ENCODE measurements around the gene IGF2BP2. TPM values are rescaled to one million over a fixed set of nuclear protein-coding genes. Genes with fewer than 3 reads are reported as not detected.

Gene IGF2BP2
- total and polyA plus RNA-seq, 5 experiments from 2014 or later, result 0.49 TPM; not detected in 4

DNA sequence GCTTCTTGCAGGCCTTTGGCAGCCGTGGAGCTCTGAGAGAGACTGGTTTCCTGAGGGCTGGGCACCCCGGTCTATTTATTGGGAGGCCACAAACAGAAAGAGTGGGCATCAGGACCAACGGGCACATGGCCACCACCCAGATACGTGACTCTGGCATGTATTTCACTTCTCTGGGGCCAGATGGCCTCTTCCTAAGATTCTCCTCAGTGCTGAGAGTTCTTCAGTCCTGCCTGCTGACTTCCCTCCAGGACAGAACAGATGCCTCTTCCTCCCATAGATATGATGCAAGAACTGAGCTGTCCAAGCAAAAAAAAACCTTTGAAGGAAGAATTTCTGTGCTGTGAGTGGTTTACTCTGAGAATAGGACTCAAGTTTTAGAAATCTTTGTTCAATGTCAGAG lies 107.7 kb downstream of the IGF2BP2 start:
- Mint-ChIP-seq H3K4me3 (no peak overlapping the region), H3K27ac (no peak overlapping the region), H3K9me3 (peaks cover 0 to 2% (median 0%) of the 10 kb centered on the region in 9 donors), H3K36me3 (no peaks in the 10 kb centered on the region), H3K4me1 (no peaks in the 10 kb centered on the region), H3K27me3 (peaks cover 0 to 8% (median 3%) of the 10 kb centered on the region in 5 donors)
- DNase-seq (no peak), ATAC-seq (no peak)
- POLR2A ChIA-PET, result no interaction called here

DNA sequence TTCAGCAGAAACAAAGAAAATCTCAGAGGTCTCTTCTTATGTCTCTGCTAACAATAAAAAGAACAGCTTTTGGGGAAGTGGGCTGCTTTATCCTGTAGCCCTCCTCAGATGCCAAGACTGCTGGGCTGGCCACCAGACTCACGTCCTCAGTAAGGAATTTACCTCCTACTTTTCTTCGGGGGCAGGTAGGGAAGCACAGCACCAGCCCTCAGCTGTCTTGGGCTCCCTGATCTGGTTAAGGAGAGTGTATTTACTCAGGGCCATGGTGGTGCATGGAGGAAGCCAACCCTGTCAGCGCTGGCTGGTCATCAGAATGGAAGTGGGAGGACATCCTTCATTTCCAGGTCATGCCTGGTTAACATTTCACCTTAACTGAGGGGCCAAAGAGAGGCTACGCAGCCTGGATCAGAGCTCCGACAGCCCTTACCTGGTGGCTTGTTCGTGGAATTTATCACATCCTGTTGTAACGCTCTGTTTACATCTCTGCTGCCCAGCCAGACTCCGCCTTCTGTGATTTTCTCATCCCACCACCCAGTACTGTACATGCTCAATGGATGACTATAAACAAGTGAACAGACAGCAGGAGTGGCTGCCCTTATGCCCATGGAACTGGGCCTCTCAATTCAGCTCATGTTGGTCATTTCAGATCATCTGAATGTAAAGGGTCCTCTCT lies 108.3 kb downstream of the IGF2BP2 start:
- ATAC-seq (no peak), DNase-seq (no peak)
- H3K36me3 Mint-ChIP-seq, result no peaks in the 10 kb centered on the region
- POLR2A ChIA-PET, result no interaction called here
- H3K9me3 Mint-ChIP-seq, result peaks cover 0 to 2% (median 0%) of the 10 kb centered on the region in 9 donors
- H3K4me3 Mint-ChIP-seq, result no peak overlapping the region
- H3K4me1 Mint-ChIP-seq, result peaks cover 0 to under 1% (median 0%) of the 10 kb centered on the region in 4 donors
- H3K27ac Mint-ChIP-seq, result no peak overlapping the region
- H3K27me3 Mint-ChIP-seq, result peaks cover 0 to 10% (median 3%) of the 10 kb centered on the region in 5 donors

- POLR2A ChIA-PET, result no interaction called here
- Mint-ChIP-seq H3K27me3 (peaks cover 0 to 12% (median 3%) of the 10 kb centered on the region in 5 donors), H3K36me3 (no peaks in the 10 kb centered on the region), H3K4me3 (no peak overlapping the region), H3K9me3 (peaks cover 0 to 2% (median 0%) of the 10 kb centered on the region in 9 donors), H3K4me1 (peaks cover 0 to 2% (median 0%) of the 10 kb centered on the region in 4 donors), H3K27ac (no peak overlapping the region)
- DNase-seq, result no peak
- ATAC-seq, result no peak
Measured at GRCh38 chr3:185715091-185715490, 109.8 kb downstream of the IGF2BP2 start.

GRCh38 chr3:185714085-185714484 lies 110.8 kb downstream of the IGF2BP2 start:
- ATAC-seq, result no peak

GRCh38 chr3:185713015-185713414 lies 111.8 kb downstream of the IGF2BP2 start:
- ATAC-seq (no peak), DNase-seq (no peak)
- Mint-ChIP-seq H3K4me1 (peaks cover 0 to 2% (median under 1%) of the 10 kb centered on the region in 4 donors), H3K27ac (no peak overlapping the region), H3K36me3 (no peaks in the 10 kb centered on the region), H3K4me3 (no peak overlapping the region), H3K9me3 (peaks cover 0 to 2% (median 0%) of the 10 kb centered on the region in 9 donors), H3K27me3 (peaks cover 1 to 14% (median 4%) of the 10 kb centered on the region in 5 donors)
- POLR2A ChIA-PET, result no interaction called here

More at GRCh38 chr3:185714085-185714484, 110.8 kb downstream of the IGF2BP2 start:
- Mint-ChIP-seq H3K36me3 (no peaks in the 10 kb centered on the region), H3K27ac (no peak overlapping the region), H3K27me3 (peaks cover 0 to 16% (median 4%) of the 10 kb centered on the region in 5 donors), H3K4me1 (peaks cover 0 to 2% (median under 1%) of the 10 kb centered on the region in 4 donors), H3K9me3 (peaks cover 0 to 2% (median 0%) of the 10 kb centered on the region in 9 donors), H3K4me3 (no peak overlapping the region)
- POLR2A ChIA-PET, result no interaction called here
- DNase-seq, result no peak

DNA sequence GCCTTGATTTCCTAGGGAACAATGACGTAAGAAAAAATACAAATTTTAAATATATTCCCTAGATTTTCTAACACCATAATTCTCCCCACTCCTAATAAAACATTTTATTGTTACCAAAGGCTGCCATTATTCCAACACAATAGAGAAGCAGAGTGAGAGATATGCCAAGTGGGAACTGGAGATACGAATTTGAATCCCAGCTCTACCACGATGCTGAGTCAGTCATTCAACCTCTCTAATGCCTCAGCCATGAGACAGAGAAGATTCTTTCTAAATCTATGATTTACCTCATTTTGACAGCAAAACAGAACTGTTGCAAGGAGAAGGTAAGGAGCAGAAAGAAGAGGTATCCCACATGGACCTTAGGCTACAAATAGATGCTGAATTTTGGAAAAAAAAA lies 112.5 kb downstream of the IGF2BP2 start:
- POLR2A ChIA-PET, result no interaction called here
- no peak overlapping the region for H3K27ac Mint-ChIP-seq
- H3K9me3 Mint-ChIP-seq, result peaks cover 0 to 2% (median 0%) of the 10 kb centered on the region in 9 donors
- H3K36me3 Mint-ChIP-seq, result no peaks in the 10 kb centered on the region
- H3K27me3 Mint-ChIP-seq, result peaks cover 4 to 13% (median 9%) of the 10 kb centered on the region in 5 donors
- ATAC-seq (no peak), DNase-seq (no peak)
- peaks cover 0 to 2% (median under 1%) of the 10 kb centered on the region in 4 donors for H3K4me1 Mint-ChIP-seq
- H3K4me3 Mint-ChIP-seq, result no peak overlapping the region

DNA sequence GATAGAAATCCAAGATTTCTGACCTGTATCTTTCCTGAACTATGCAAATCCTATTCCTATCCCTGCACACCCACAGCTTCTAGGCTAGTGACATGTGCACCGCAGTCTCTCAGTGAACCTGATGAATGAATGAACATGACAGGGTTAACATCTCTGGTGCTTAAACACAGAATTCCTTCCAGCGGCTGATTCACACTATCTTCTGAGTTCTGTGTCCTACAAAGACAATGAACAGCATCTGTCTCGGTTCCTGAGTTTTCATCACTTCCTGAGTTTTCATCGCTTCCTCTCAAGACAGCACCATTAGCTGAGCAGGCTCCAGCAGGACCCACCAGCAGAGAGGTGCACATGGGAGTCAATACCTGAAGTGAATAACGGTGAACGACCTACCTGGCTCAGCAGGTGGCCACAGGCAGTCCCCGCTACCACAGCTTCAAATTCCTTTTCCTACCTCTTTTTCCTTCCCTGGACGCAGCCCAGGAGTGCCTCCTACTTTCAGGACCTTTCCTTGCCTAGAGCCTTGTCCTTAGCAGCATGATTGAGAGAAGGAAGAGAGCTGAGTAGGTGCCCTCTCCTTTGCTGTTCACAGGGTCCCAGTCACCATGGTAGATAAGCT lies 113.5 kb downstream of the IGF2BP2 start:
- peaks cover 4 to 13% (median 9%) of the 10 kb centered on the region in 5 donors for H3K27me3 Mint-ChIP-seq

DNA sequence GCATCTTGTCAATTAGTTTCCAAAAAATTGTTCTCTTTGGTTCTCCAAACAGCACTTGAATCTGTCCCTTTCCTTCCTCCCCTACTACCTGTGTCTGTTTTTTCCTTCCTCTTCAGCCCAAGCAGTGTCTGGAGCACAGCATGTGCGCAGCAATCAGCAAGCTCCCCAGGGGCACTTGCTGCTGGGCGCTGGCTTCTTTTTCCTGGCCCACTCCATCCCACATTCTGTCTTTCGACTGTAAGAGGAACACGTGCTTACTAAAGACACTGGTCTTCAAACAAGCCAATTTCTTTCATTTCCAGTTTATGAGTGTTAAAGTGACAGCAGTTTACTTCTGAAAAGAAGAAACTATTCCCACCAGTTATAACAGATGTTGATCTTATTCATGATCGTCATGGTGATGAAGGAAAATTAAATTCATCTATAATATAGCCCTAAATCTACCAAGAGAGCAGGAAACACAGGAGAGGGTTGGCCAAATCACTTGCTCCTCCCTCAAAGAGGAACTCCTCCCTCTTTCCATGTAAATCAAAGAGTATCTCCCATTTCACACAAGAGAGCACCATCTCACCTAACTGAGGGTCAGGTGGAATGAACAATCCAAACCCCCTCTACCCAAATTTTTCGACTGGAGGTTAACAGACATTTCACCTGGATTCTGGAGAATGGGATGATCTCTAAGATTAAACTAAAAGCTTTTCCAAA lies 115.4 kb downstream of the IGF2BP2 start:
- DNase-seq, result no peak
- POLR2A ChIA-PET, result no interaction called here
- peaks cover 5 to 13% (median 8%) of the 10 kb centered on the region in 5 donors for H3K27me3 Mint-ChIP-seq
- no peak overlapping the region for H3K4me3 Mint-ChIP-seq
- H3K27ac Mint-ChIP-seq, result no peak overlapping the region
- H3K4me1 Mint-ChIP-seq, result peaks cover 0 to 2% (median under 1%) of the 10 kb centered on the region in 4 donors
- H3K9me3 Mint-ChIP-seq, result peaks cover 0 to 2% (median 0%) of the 10 kb centered on the region in 9 donors
- no peak for ATAC-seq
- H3K36me3 Mint-ChIP-seq, result no peaks in the 10 kb centered on the region

More for the DNA sequence above, 113.5 kb downstream of the IGF2BP2 start:
- POLR2A ChIA-PET, result no interaction called here
- Mint-ChIP-seq H3K27ac (no peak overlapping the region), H3K9me3 (peaks cover 0 to 2% (median 0%) of the 10 kb centered on the region in 9 donors), H3K4me3 (no peak overlapping the region), H3K4me1 (peaks cover 0 to 2% (median under 1%) of the 10 kb centered on the region in 4 donors), H3K36me3 (no peaks in the 10 kb centered on the region)
- no peak for ATAC-seq
- DNase-seq, result no peak

GRCh38 chr3:185708392-185708791 lies 116.5 kb downstream of the IGF2BP2 start:
- H3K4me1 Mint-ChIP-seq, result peaks cover 0 to 2% (median under 1%) of the 10 kb centered on the region in 4 donors
- H3K9me3 Mint-ChIP-seq, result peaks cover 0 to 2% (median 0%) of the 10 kb centered on the region in 9 donors
- ATAC-seq (no peak), DNase-seq (no peak)
- H3K36me3 Mint-ChIP-seq, result no peaks in the 10 kb centered on the region
- H3K27me3 Mint-ChIP-seq, result peaks cover 5 to 17% (median 13%) of the 10 kb centered on the region in 5 donors
- no peak overlapping the region for H3K27ac Mint-ChIP-seq
- POLR2A ChIA-PET, result no interaction called here
- no peak overlapping the region for H3K4me3 Mint-ChIP-seq

DNA sequence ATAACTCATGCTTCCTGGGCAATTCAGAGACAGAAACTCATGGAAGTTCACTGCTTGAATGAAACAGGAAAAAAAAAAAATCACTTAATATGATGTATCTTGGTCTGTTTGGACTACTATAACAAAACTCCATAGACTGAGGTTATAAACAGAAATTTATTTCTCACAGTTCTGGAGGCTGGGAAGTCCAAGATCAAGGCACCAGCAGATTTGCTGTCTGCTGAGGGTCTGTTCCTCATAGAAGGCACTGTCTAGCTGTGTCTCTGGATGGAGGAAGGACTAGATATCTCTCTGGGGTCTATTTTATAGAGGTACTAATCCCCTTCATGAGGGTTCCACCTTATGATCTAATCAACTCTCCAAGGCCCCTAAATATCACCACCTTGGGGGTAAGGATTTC lies 119.3 kb downstream of the IGF2BP2 start:
- Mint-ChIP-seq H3K27me3 (peaks cover 7 to 34% (median 18%) of the 10 kb centered on the region in 5 donors), H3K9me3 (peaks cover 0 to 2% (median 0%) of the 10 kb centered on the region in 9 donors), H3K27ac (no peak overlapping the region), H3K4me1 (peaks cover 0 to 4% (median 2%) of the 10 kb centered on the region in 4 donors), H3K4me3 (no peak overlapping the region), H3K36me3 (no peaks in the 10 kb centered on the region)
- ATAC-seq (no peak), DNase-seq (no peak)
- POLR2A ChIA-PET, result no interaction called here

DNA sequence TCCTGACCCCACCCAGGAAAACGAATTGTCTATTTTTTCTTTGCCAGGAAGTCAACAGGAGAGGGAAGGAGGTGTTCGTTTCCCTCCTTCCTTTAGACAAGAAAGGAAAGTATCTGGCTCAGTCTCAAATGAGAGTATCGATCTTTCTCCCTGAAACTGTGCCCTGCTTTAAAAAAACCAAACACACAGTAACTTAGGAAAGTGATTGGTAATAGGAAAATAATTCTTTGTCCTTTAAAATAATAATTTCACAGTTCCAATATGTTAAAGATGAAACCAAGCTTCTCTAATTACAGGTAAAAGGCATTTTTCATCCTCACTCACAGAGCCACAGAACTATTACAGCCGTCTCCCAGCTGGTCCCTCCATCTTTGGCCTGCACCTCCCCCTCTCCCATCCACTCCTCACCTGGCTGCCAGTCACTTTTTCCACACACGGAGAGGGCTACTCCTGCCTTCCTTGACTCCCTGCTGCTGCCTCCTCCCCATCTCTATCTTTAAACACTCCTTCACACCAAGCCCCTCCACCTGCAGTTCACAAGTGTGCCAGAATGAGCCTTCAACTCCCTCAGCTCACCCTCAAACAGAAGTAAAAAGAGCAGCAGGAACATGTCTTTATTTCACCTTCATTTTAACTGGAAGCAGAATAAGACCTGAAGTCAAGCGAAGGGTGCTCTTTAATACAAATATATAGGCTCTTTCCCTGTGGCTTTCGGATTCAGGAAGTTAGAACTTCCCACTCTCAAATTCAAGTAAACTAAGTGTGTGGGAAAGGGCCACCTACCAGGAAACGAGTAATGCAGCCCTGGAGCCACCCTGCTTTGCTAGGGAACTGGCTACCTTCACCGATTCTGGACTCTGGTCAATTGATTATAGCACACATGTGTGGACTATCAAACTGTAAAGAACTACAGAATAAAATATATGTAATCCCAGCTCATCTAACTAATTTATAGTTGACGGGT lies 122.3 kb downstream of the IGF2BP2 start:
- ATAC-seq (no peak), DNase-seq (no peak)
- POLR2A ChIA-PET, result no interaction called here
- peaks cover 4 to 27% (median 11%) of the 10 kb centered on the region in 5 donors for H3K27me3 Mint-ChIP-seq
- no peaks in the 10 kb centered on the region for H3K36me3 Mint-ChIP-seq
- H3K9me3 Mint-ChIP-seq, result no peaks in the 10 kb centered on the region
- no peak overlapping the region for H3K4me3 Mint-ChIP-seq
- H3K4me1 Mint-ChIP-seq, result peaks cover 0 to 4% (median 1%) of the 10 kb centered on the region in 4 donors
- no peak overlapping the region for H3K27ac Mint-ChIP-seq
